Measurements from ENCODE around the gene WTAP.

DNA sequence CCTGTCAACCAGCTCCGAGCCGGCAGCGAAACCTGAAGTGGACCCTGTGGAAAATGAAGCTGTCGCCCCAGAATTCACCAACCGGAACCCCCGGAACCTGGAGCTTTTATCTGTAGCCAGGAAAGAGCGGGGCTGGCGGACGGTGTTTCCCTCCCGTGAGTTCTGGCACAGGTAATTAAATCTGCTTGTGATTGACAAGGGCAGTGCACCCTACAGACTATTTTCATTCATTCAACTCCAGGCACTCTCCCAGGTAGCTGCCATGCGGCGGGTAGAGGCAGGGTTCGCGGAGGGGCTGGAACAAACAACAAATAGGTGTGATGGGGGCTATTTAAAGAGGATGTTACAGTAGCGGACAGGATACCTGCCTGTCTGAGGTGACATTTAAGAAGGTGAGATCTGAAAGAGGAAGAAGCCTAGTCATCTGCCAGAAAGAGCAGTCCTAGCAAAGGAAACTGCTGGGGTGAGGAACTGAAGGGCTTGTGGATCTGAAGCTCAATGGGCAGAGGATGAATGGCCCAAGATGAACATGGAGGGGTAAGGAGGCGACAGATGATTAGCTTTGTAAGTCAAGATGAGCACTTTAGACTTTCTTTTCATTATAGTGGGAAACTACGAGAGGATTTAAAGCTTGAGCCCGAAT, 63.8 kb downstream of the WTAP start:
- TF ChIP-seq, protein P1, sequence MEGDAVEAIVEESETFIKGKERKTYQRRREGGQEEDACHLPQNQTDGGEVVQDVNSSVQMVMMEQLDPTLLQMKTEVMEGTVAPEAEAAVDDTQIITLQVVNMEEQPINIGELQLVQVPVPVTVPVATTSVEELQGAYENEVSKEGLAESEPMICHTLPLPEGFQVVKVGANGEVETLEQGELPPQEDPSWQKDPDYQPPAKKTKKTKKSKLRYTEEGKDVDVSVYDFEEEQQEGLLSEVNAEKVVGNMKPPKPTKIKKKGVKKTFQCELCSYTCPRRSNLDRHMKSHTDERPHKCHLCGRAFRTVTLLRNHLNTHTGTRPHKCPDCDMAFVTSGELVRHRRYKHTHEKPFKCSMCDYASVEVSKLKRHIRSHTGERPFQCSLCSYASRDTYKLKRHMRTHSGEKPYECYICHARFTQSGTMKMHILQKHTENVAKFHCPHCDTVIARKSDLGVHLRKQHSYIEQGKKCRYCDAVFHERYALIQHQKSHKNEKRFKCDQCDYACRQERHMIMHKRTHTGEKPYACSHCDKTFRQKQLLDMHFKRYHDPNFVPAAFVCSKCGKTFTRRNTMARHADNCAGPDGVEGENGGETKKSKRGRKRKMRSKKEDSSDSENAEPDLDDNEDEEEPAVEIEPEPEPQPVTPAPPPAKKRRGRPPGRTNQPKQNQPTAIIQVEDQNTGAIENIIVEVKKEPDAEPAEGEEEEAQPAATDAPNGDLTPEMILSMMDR (IDR thresholded peaks at IDR 0.05 in 8 of 11, conservative IDR thresholded peaks at IDR 0.05 in 3 of 11): no peak
- TF ChIP-seq POLR2A (IDR thresholded peaks at IDR 0.05) (no peak), POLR2AphosphoS5 (IDR thresholded peaks at IDR 0.05) (no peak)

Measured in spleen (tissue), 7 donors.